AG09319 (cell line): ENCODE results near the gene SGMS1.
"Not testable (repeated sequence)": the region's sequence is repeated elsewhere in the genome, so short reads cannot be mapped to it uniquely, and the experiment has no call there.

Experiments
- DNase-seq: peaks from one replicate; pipeline ENCODE4 v3.0.0-alpha.2; 2010; ENCODE audit warnings: low read depth; ENCODE audit errors: extremely low read depth
- CTCF ChIP-seq: IDR thresholded peaks from 2 replicates; pipeline ENCODE4 v1.5.1; 2011; ENCODE audit warnings: low read depth, mild to moderate bottlenecking, inconsistent platforms, low read length, moderate library complexity

The SGMS1 gene

GRCh38 chr10:50550291-50550839 is 73.4 kb downstream of the SGMS1 start:
- no peak for DNase-seq
- no peak for TF ChIP-seq CTCF

GRCh38 chr10:50549186-50549585 is 74.6 kb downstream of the SGMS1 start:
- not testable (repeated sequence) for DNase-seq

- peak; percentile 28 for DNase-seq
These were observed 75.3 kb downstream of the SGMS1 start for GRCh38 chr10:50548481-50548880.

- not testable (repeated sequence) for DNase-seq
These were observed 77.5 kb downstream of the SGMS1 start for GRCh38 chr10:50546287-50546686.

- TF ChIP-seq CTCF = no peak
- DNase-seq = no peak
These were observed 77.9 kb downstream of the SGMS1 start for GRCh38 chr10:50545846-50546245.

GRCh38 chr10:50544857-50545429 is 78.8 kb downstream of the SGMS1 start:
- TF ChIP-seq CTCF = no peak
- no peak for DNase-seq

GRCh38 chr10:50544095-50544856 is 79.5 kb downstream of the SGMS1 start:
- DNase-seq = no peak
- no peak for TF ChIP-seq CTCF

GRCh38 chr10:50542871-50543270 is 80.9 kb downstream of the SGMS1 start:
- no peak for DNase-seq
- no peak for TF ChIP-seq CTCF

GRCh38 chr10:50541921-50542320 is 81.8 kb downstream of the SGMS1 start:
- no peak for DNase-seq
- TF ChIP-seq CTCF = no peak
